ENCODE results near the gene PCGF2.

The PCGF2 gene

GRCh38 chr17:38751144-38751807 is 3.1 kb upstream of the PCGF2 start:
- no peak for DNase-seq

- DNase-seq, result no peak
Measured at GRCh38 chr17:38750312-38751121, 2.4 kb upstream of the PCGF2 start.

- DNase-seq, result no peak
Measured at GRCh38 chr17:38750044-38750311, 1.8 kb upstream of the PCGF2 start.

GRCh38 chr17:38749223-38750043 is 1.3 kb upstream of the PCGF2 start:
- DNase-seq, result no peak

GRCh38 chr17:38748892-38749222 is 721 bp upstream of the PCGF2 start:
- no peak for DNase-seq

- no peak for DNase-seq
Measured at GRCh38 chr17:38747463-38748148, 530 bp downstream of the PCGF2 start.

- no peak for DNase-seq
Measured at GRCh38 chr17:38746849-38747462, 1.2 kb downstream of the PCGF2 start.

- DNase-seq, result no peak
Measured at GRCh38 chr17:38746004-38746848, 1.9 kb downstream of the PCGF2 start.

- DNase-seq, result no peak
Measured at GRCh38 chr17:38745545-38745944, 2.6 kb downstream of the PCGF2 start.

GRCh38 chr17:38743556-38744171 is 4.5 kb downstream of the PCGF2 start:
- no peak for DNase-seq

GRCh38 chr17:38742411-38743308 is 5.5 kb downstream of the PCGF2 start:
- no peak for DNase-seq

GRCh38 chr17:38741921-38742410 is 6.2 kb downstream of the PCGF2 start:
- no peak for DNase-seq

- DNase-seq, result no peak
Measured at GRCh38 chr17:38741461-38741860, 6.7 kb downstream of the PCGF2 start.

GRCh38 chr17:38740806-38741205 is 7.3 kb downstream of the PCGF2 start:
- DNase-seq, result no peak

GRCh38 chr17:38740044-38740443 is 8.1 kb downstream of the PCGF2 start:
- no peak for DNase-seq

GRCh38 chr17:38739305-38739704 is 8.8 kb downstream of the PCGF2 start:
- no peak for DNase-seq

- no peak for DNase-seq
Measured at GRCh38 chr17:38738686-38739085, 9.4 kb downstream of the PCGF2 start.

- DNase-seq, result no peak
Measured at GRCh38 chr17:38738007-38738662, 10.0 kb downstream of the PCGF2 start.

GRCh38 chr17:38735161-38735997 is 12.8 kb downstream of the PCGF2 start:
- no peak for DNase-seq

All from activated gamma-delta T cell (primary cell).